Measurements from ENCODE around the gene TMEM107.
A peak's percentile ranks its signal among the peaks of the same experiment; 100 is the strongest.

Gene TMEM107

GRCh38 chr17:8223356-8224126 lies 47.4 kb upstream of the TMEM107 start (continued):
- TF ChIP-seq PRDM6 (tag by site-specific recombination; IDR thresholded peaks at IDR 0.05) (no peak), ZNF596 (tag by site-specific recombination; IDR thresholded peaks at IDR 0.05) (no peak), HIC1 (tag by site-specific recombination; IDR thresholded peaks at IDR 0.05) (no peak), ZNF146 (tag by site-specific recombination; IDR thresholded peaks at IDR 0.05) (no peak), HOXA7 (CRISPR knock-in tag; IDR thresholded peaks at IDR 0.05; ENCODE audit: borderline replicate concordance) (no peak), ZBTB8A (tag by site-specific recombination; IDR thresholded peaks at IDR 0.05) (peak; percentile 75), TSHZ1 (tag by site-specific recombination; IDR thresholded peaks at IDR 0.05; ENCODE audit: borderline replicate concordance) (no peak), ZNF223 (tag by site-specific recombination; IDR thresholded peaks at IDR 0.05) (no peak), YY2 (tag by site-specific recombination; IDR thresholded peaks at IDR 0.05) (no peak), ZNF792 (tag by site-specific recombination; IDR thresholded peaks at IDR 0.05) (no peak; the same call in 1 of the 2 replicates), ZNF837 (tag by site-specific recombination; IDR thresholded peaks at IDR 0.05) (no peak), ZNF571 (tag by site-specific recombination; IDR thresholded peaks at IDR 0.05) (no peak), ZNF335 (tag by site-specific recombination; conservative IDR thresholded peaks at IDR 0.05) (peak; percentile 57), ZNF23 (tag by site-specific recombination; IDR thresholded peaks at IDR 0.05; ENCODE audit: borderline replicate concordance) (no peak), ZNF707 (tag by site-specific recombination; IDR thresholded peaks at IDR 0.05) (no peak), CTCF (tag by site-specific recombination; IDR thresholded peaks at IDR 0.05) (peak; percentile 82), ZNF654 (tag by site-specific recombination; IDR thresholded peaks at IDR 0.05; ENCODE audit: low read depth) (no peak), EGR2 (tag by site-specific recombination; IDR thresholded peaks at IDR 0.05; ENCODE audit: low read depth) (no peak), ZNF16 (tag by site-specific recombination; IDR thresholded peaks at IDR 0.05; ENCODE audit: low read depth) (no peak), ZSCAN30 (tag by site-specific recombination; IDR thresholded peaks at IDR 0.05) (no peak), GFI1B (tag by site-specific recombination; IDR thresholded peaks at IDR 0.05) (no peak), KLF1 (tag by site-specific recombination; IDR thresholded peaks at IDR 0.05) (peak; percentile 36), PRDM10 (tag by site-specific recombination; IDR thresholded peaks at IDR 0.05) (peak; percentile 71), ZNF449 (tag by site-specific recombination; IDR thresholded peaks at IDR 0.05) (peak; percentile 88)
